GM18873 (cell line): ENCODE results near the gene RGS3.

Source experiments
- ATAC-seq: cut with Tn5 transposase; IDR thresholded peaks from one replicate; pipeline ENCODE4 v1.9.1; 2021; ENCODE audit warnings: mild to moderate bottlenecking, moderate library complexity, moderate number of reproducible peaks; ENCODE audit not compliant: unreplicated experiment, low FRiP score

The RGS3 gene

DNA sequence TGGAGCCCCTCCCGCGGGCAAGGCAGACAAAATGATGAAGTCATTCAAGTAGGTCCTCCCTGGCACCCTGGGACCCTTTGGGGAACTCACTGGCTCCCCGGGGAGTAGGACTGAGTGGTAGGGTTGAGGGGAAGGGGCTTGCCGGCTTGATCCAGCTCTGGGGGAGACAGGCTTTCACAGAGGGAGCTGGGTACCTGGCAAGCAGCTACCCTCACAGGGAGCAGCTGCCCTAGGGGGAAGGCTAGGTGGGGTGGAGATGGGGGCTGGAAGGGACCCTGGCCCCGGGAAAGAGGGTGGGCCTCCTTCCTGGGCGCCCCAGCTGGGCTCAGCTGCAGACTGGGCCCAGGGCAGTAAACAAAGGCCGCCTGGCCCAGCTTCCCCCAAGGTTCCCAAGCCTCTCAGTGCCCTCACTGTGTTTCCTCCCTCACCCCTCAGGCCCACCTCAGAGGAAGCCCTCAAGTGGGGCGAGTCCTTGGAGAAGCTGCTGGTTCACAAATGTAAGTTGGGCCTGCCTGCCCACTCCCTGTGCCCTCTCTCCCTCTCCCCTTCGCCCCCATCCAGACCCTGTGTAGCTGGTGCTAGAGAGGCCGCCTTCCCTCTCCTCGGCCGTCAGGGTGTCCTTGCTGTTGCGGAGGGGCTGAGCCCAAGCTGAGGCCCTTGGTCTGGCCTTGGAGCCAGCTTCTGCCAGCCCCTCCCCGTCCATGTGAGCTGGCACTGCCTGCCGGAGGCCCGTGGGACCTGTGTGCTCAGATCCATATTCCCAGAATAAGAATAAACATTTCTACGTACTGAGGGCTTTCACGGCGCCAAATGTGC, 131.2 kb downstream of the RGS3 start:
- no peak for ATAC-seq

DNA sequence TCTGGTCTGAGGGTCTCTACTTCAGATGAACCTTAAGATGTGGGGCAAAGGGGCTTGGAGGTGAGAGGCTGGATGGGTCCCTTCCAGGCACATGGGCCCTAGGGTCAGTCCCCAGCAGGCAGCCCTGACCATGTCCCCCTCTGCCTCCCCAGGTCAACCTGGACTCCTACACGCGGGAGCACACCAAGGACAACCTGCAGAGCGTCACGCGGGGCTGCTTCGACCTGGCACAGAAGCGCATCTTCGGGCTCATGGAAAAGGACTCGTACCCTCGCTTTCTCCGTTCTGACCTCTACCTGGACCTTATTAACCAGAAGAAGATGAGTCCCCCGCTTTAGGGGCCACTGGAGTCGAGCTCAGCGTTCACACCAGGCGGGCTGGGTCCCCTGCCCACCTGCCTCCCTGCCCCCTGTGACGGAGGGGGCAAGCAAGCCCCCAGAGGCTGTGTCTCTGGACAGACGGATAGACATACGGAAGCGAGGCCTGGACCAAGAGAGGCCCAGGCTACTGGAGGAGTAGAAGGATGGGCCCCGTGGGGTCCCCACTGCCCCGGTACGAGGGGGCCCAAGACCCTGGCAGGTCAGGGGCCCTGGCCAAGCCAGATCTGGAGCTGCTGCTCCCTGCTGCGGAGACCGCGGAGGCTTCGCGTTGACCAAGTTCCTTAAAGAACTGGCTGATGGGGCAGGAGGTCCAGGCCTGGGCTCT, 133.2 kb downstream of the RGS3 start:
- ATAC-seq = no peak

DNA sequence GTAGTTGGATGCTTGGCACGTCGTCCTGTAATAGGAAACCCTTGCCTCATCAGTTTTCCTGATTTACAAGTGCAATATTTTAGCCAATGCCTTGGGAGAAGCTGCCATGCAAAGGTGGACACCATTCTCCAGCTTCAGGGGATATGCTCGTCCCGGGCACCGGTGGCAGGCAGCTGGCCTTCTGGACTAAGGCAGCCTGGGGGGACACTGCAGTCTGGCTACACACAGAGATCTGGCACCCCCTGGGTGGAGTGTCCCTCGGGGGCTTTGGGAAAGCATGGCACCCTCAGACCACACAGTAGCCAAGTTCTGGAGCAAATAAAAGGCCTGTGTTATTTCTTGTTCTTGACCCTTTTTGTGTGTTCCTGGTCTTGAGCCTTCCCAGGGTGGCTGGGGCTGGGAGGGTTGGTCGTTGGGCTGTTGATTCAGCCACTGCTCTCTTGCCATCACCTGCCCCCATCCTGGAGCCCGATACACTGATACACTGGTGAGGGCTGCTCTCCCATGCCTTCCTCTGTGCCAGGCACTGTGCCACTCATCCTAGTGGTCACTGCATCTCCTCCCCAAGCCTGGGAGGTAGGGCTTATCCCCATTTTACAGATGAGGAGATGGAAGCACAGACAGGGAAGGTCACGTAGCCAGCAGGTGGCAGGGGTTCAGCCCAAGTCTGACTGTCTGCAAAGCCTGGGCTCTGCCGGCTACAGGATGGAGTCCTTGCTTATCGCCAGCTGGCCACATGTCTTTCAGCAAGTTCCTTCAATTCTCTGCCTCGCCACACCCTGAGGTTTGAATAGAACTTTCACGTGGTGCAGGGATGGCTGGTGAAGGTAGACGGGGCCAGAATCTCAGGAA, 134.1 kb downstream of the RGS3 start:
- no peak for ATAC-seq

DNA sequence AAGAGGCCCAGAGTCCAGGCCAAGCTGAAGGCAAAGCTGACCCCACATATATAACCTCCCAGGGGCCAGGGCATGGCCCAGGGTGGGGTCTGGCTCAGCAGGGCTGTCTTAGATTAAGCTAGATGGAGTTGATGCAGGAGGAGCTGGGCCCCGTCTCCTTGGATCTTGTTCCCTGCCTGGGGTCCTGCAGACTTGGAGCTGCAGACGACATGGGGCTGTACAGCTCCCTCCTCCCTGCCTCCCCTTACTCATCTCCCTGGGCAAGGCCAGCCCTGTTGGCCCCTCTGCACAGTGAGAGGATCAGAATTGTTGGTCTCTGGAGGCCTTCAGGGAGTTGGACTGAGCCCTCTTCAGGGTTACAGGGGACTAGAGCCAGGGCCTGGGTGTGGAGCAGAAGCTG, 134.9 kb downstream of the RGS3 start:
- no peak for ATAC-seq

DNA sequence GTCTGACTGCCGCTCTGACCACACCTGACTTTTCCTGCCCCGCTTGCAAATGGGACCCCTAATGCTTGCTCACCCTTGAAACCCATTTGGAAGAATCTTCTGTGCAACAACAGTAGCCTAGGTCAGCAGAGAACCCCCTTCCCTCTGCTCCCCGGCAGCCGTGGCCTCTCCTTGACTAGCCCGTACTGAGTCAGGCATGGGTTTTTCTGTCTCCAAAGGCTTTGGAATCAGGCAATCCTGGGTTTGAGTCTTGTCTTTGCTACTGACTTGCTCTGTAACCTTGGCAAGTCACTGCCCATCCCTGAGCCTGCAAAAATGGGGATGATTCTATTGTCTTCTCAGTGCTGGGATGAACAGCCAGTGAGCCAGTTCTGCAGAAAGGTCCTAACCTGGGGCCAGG, 135.4 kb downstream of the RGS3 start:
- no peak for ATAC-seq

DNA sequence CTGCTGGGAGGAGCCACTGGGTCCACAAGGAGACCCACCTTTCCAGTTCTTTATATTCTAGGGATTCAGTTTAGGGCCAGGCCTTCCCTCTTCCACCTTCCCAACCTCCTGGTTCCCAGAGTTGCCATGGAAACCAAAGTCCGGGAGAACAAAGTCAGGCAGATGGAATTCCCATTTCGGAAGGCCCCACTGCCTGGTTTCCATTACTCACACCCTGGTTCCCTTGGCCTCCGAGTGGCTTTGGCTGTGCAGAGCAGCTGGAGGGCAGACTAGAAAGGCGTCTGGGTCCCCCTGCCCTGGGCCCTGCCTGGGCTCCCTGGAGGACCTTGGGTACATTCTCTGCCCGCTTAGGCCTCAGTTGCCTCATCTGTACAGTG, 136.1 kb downstream of the RGS3 start:
- ATAC-seq = no peak

DNA sequence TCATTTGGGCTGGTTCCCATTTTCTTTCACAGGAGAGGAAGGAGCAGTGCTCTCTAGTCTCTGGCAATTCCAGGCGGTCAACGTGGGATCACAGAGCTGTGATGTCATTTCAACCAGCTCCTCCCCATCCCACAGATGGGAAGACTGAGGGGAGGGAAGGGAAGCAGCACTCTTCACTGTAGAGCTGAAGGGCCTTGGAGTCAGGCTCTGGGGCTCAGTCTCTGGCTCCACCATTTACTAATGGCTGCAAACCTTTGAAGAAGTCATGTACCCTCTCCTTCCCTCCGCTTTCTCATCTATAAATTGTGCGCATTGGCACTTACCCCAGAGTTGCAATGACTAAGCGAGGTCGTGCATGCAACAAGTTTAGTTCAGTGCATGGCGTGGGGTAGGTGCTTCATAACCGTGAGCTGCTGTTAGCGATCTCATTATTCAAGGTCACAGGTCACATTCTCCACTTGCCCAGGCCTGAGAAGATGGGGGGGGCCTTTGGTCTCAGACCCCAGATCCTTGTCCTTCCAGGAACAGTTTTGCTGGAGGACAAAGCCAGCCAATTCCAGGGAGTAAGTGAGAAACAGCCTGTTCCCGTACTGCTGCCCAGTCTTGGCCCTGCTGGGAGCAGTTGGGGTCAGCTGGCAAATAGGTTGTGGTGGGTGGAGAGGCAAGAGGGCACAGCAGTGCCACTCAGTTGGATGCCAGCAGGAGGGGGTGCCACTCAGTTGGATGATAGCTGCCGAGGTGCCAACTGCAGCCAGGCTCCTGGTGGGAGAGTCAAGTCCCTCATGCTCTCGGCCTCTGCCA, 136.7 kb downstream of the RGS3 start:
- ATAC-seq = no peak

DNA sequence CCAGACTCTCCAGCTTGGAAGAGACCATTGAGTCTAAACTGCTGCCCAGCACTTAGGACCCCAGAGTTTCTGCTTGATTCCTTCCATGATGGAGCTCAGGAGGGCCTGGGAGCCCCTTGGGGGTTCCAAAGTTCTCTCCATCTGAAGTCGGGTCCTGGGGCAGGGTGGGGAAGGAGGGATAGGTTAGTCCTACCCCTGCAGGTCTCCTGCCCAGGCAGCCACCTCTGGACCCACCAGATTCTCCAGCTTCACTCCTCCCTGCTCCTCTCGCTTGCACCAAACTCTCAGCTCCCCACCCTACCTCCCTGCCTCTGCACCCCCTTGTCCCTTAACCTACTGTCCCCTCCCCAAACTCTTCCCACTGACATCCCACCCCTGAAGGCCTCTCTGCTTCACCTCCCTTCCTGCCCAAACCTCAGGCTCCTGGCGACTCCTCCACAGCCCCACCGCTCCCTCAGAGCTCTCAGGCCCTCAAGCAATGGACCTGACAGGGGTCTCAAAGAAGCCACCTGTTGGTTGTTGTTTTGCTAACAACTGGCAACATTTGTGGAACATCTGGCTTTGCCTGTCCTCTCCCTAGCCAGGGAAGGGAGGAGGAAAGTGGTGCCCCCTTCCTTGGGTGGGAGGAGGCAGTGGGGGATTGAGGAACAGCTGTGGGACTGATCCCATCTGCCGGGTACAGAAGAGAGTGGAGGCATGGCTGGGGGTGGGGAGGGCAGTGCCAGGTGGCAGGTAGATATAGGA, 137.5 kb downstream of the RGS3 start:
- no peak for ATAC-seq

DNA sequence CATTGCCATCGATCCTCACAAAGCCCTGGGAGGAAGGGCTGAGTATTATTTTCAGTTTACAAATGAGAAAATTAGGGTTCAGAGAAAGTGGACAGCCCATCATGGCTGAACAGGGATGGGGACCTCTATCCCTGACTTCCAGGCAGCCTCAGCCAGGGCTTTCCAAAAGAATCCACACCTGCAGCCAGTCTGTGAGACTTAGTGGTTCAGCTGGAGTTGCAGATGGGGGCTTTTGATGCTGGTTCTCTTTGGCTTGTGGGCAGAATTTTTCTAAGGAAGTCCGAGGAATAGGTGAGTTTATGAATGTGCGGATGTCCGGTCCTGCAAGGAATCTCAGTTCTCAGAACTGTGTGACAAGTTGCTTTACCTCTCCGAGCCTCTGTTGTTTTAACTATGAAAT, 138.1 kb downstream of the RGS3 start:
- ATAC-seq = no peak

DNA sequence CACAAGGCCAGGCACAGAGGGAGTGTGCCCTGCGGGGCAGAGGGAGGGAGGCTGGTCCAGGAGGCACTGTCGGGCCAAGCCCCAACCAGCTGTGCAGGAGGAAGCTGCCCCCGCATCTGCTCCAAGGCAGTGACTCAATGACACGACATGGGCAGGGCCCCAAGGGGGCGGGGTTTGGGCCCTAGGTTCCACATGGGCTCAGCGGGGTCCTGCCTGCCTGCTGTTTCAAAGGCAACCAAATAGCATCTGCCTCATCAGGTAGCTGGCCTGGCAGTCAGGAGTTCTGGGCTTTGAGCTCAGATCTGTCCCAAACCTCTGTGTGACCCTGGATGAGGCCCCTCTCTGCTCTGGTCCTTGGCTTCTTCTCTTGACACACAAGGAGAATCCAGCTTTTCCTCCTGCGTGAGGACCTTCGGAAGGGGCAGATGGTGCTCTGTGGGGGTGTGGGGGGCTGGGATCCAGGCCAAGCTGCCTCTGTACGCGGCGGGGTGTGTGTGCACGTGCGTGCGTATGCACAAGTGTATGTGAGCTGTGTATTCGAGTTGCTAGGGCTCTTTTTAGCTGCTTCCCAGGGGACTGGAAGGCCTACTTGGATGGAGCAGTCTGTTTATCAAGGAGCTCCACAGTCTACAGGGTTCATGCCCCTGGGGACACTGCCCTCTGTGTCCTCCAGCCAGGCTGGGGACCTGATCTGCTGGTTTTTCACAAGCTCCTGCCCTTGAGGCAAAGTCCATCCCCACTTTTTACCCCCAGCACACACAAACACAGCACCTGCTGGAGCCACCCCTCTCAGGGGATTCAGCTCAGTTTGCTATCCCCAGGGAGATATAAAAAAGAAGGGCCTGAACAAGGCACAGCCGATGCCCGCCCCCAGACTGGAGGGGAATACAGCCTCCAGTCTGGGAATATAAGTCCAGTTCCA, 138.9 kb downstream of the RGS3 start:
- ATAC-seq = no peak

DNA sequence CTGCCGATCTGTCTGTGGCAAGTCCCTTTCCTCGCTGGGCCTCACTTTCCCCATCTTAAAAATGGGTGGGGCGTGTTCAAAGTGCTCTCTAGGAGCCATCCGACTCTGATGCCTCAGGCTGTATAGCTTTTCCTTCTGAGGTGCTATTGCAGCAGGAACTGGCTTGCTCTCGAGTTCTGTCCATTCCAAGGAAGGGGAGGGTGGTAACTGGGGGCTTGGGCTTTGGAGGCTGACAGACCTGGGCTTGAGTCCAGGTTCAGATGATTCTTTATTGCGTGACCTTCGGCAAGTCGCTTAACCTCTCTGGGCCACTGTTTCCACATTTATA, 139.5 kb downstream of the RGS3 start:
- no peak for ATAC-seq

DNA sequence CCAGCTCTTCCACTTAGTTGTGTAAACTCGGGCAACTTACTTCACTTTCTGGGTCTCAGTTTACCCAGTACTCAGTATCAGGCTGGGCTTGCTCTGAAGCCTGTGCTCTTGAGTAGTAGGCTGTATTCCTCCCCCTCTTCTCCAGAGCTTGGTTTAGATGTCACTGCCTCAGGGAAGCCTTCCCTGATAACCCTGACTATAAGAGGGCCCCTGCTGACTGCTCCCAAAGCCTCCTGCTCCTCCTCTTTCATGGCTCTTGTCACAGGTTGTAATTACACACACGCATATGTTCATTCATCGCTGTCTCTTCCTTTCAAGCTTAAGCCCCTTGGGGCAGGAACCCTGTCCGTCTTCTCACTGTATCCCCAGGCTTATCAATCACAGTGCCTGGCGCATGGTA, 140.2 kb downstream of the RGS3 start:
- no peak for ATAC-seq

DNA sequence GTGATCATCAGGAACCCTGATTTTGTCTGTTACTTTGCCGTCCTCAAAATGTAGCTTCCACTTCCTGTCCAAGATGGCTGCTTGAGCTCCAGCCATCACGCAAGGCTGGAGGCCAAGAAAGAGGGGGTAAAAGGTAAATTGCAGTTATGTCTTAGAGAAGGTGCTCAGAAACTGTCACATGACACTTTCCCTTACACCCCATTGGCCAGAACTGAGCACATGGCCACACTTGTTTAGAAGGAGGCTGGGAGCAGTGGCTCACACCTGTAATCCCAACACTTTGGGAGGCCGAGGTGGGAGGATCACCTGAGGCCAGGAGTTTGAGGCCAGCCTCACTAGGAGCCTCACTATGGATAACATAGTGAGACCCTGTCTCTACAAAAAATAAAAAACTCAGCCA, 140.9 kb downstream of the RGS3 start:
- ATAC-seq = no peak

DNA sequence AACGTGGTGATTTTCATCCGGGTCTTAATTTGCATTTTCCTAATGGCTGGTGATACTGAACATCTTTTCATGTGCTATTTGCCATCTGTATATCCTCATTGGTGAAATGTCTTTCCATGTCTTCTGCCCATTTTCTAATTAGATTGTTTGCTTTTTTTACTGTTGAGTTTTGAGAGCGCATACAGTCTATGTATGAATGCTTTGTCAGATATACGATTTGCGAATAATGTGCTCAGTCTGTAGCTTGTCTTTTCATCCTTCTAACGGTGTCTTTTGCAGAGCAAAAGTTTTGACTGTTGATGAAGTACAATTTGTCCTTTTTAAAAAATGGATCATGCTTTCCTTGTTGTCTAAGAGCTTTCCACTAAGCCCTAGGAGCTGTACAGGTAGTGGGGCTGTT, 143.0 kb downstream of the RGS3 start:
- ATAC-seq = no peak

DNA sequence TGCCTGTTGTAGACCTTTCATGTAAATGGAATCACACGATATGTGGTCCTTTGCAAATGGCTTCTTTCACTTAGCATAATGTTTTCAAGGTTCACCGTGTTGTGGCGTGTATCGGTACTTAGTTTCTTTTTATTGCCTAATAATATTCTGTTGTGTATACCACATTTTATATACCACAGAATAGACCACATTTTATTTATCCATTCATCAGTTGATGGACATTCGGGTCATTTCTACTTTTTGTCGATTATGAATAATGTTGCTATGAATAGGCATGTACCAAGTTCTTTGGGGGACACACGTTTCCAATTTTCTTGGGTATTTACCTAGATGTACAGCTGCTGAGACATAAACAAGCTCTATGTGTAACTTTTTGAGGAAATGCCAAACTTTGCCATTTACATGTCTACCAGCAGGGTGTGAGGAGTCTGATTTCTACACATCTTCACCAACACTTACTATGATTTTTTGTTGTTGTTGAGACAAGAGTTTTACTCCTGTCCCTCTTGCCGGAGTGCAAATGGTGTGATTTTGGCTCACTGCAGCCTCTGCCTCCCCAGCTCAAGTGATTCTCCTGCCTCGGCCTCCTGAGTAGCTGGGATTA, 144.7 kb downstream of the RGS3 start:
- no peak for ATAC-seq

DNA sequence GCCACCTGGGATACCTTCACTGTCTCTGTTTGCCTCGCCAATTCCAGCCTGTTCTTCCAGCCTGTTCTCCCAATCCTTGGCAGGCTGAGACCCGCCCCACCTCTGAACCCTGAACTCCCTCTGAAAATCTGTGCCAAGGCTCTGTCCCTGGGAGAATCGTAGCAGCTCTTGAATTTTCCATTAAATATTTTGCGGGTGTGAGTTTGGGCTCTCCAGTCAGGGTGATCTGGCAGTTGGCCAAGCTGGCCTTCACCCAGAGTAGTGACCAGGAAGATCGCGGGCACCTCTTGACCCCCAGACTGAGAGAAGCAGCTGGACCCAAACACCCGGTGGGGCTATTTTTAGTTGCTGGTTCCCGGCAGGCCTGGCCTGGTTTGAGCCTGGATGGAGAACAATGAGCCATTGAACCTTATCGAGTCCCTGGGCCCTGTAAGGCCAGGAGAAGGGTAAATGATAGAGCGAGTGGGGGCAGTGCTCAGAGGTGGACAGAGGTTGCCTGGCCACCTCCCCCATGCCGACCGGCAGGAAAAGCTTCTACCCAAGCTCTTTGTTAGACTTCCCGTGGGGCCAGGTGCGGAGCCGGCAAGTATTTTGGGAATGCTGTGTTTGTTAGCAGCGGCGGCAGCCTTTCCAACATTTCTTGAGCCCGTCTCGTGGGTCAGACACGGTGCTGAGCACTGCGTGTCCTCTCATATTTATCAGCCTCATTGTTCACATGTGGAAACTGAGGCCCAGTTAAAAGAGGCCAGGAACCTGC, 146.2 kb downstream of the RGS3 start:
- ATAC-seq = no peak

DNA sequence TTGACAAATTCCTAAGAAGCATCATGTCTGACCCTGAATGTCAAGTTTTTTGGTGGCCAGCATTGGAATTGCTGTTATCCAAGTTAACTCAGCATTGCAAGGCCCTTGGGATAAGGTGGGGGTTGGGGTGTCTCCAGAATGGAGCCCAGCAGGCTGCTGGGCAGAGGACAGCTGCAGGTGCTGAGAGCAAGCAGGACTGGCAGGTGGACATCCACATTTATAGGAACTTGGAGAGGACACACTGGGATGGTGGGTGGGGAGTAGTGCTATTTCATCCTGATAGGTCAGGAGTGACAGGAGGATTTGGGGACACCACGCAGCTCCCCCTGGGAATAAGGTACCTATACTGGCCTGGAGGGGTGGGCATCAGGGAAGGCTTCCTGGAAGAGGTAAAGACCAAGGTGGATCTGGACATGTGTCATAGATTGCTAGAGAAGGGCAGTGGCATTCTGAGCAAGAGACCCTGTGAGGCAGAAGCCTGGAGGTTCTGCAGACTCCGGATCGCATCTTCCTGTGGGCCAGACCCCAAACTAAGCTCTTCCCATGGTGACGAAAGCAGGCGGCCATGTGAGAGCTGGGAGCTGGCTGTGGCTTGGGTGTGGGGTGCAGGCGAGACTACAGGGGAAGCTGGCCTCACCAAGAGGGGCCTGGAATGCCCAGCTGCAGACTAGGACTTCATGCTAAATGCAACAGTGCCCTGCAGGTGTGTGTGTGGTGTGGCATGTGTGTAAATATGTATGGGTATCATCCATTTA, 148.1 kb downstream of the RGS3 start:
- no peak for ATAC-seq
